ENCODE measurements around the gene SUCNR1. TPM values are rescaled to one million over a fixed set of nuclear protein-coding genes. Genes with fewer than 3 reads are reported as not detected.

The SUCNR1 gene
- total RNA-seq, 1 experiment from 2014 or later, result 0.07 TPM

DNA sequence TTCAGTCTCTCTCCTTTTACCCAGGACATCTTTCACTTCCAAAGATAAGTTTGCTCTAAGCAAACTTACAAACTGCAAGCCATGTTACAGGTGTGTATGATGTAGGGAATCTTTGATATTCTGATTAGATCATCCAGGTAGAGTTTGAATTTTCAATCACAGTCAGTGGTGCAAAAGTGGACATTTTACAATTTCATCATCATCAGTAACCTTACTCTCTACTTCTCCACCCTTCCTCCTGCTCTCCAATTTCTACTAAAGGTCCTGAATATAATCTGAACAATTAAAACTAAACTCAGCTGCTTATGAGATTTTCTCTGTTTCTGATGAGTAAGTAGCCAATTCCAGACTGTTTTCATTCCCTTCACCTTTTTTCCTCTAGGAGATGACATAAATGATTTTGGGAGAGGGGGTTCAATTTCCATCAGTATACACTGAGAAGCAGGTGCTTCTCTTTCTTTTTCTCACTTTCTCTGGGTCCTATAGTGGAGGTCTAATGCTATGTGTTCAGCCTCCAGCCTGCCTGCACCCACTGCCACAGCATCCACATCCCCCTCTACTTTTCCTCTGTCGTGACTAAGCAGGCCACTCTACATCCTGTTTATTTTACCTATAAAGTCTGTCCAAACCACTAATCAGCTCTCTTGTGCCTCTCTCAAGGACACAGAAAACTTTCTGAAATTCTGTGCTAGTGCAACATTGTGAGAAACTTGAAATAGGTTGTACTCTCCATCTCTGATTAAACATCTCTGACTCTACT is 27.6 kb downstream of the SUCNR1 start:
- H3K27ac Mint-ChIP-seq (ENCODE audit: unreplicated experiment), result no peak overlapping the region
- intact Hi-C loops (cut with micrococcal nuclease; ENCODE audit: unreplicated experiment), result no loop called here
- TF ChIP-seq, protein P1, sequence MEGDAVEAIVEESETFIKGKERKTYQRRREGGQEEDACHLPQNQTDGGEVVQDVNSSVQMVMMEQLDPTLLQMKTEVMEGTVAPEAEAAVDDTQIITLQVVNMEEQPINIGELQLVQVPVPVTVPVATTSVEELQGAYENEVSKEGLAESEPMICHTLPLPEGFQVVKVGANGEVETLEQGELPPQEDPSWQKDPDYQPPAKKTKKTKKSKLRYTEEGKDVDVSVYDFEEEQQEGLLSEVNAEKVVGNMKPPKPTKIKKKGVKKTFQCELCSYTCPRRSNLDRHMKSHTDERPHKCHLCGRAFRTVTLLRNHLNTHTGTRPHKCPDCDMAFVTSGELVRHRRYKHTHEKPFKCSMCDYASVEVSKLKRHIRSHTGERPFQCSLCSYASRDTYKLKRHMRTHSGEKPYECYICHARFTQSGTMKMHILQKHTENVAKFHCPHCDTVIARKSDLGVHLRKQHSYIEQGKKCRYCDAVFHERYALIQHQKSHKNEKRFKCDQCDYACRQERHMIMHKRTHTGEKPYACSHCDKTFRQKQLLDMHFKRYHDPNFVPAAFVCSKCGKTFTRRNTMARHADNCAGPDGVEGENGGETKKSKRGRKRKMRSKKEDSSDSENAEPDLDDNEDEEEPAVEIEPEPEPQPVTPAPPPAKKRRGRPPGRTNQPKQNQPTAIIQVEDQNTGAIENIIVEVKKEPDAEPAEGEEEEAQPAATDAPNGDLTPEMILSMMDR (IDR thresholded peaks at IDR 0.05; ENCODE audit: unreplicated experiment), result no peak

DNA sequence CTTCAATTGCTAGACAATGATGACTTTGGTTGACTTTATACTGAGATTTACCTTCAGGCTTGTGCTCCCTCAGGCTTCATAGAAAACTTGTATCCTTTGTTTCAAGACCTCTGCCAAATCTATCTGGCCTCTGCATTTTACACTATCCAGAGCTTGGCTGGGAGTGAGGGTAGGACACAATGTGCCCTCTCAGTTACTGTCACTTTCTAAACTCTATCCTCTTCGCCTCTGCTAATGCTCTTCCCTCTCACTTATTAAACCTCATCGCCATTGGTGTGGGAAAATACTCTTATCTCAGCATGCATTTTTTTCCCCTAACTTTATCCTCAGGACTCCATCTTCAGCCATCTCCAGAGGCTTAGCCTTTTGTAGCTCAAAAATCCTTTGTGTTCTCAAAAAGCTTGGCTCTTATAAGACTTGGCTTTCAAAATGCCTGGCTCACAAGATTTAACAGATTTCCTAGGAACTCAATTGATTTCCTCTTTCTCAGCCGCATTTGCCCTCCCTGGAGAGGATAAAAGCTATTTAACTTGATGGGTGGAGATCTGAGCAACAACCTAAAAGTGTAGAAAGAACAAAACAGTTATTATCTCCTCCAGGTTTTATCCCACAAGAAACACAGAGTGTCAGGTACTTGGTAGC is 28.3 kb downstream of the SUCNR1 start:
- TF ChIP-seq, protein P1 (IDR thresholded peaks at IDR 0.05; ENCODE audit: unreplicated experiment), result no peak
- no peak overlapping the region for H3K4me3 Mint-ChIP-seq (ENCODE audit: low read depth, unreplicated experiment)
- intact Hi-C loops (cut with micrococcal nuclease; ENCODE audit: unreplicated experiment), result no loop called here
- H3K27ac Mint-ChIP-seq (ENCODE audit: unreplicated experiment), result no peak overlapping the region
- no TSS peak for BruUV-seq (replicated peaks)
- H3K27me3 Mint-ChIP-seq (ENCODE audit: unreplicated experiment), result no peaks in the 10 kb centered on the region
- CTCF ChIA-PET, result interaction anchor here (0.5 kb wide), 1 partner anchor 574 kb away, joined by 3 read pairs; no protein-coding TSS in a partner anchor
- H3K4me1 Mint-ChIP-seq (ENCODE audit: low read depth, unreplicated experiment), result peaks cover 13% of the 10 kb centered on the region
- no peak for DNase-seq
- H3K9me3 Mint-ChIP-seq (ENCODE audit: low read depth, unreplicated experiment), result no peaks in the 10 kb centered on the region
- no peaks in the 10 kb centered on the region for H3K36me3 Mint-ChIP-seq (ENCODE audit: insufficient read depth, unreplicated experiment)

More for the DNA sequence above, 27.6 kb downstream of the SUCNR1 start:
- BruUV-seq (replicated peaks), result no TSS peak
- Mint-ChIP-seq H3K27me3 (ENCODE audit: unreplicated experiment) (no peaks in the 10 kb centered on the region), H3K9me3 (ENCODE audit: low read depth, unreplicated experiment) (no peaks in the 10 kb centered on the region), H3K36me3 (ENCODE audit: insufficient read depth, unreplicated experiment) (no peaks in the 10 kb centered on the region), H3K4me3 (ENCODE audit: low read depth, unreplicated experiment) (no peak overlapping the region), H3K4me1 (ENCODE audit: low read depth, unreplicated experiment) (peaks cover 19% of the 10 kb centered on the region)
- CTCF ChIA-PET, result no interaction called here
- no peak for DNase-seq

DNA sequence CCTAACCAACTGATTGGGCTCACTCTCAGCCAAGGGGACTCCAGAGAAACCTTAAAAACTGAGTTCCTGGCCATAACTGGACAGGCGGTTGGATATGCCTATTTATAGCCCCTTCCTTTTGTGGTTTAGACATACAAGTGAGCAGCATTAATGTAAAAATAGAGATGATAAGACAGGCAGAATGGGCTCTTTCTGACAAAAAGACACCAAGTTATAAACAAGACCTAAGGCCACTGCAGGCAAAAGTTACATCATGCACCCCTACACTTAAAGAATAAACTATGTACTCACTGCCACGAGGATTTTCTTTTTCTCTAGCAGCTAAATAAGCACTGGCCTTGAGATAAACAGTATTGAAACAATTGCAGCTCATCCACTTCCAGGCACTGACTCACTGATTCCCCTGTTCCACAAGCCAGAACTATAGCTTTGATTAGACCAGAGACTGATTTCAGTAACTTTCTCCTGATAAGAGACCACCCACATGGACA is 30.1 kb downstream of the SUCNR1 start:
- Mint-ChIP-seq H3K27me3 (ENCODE audit: unreplicated experiment) (no peaks in the 10 kb centered on the region), H3K4me3 (ENCODE audit: low read depth, unreplicated experiment) (no peak overlapping the region), H3K4me1 (ENCODE audit: low read depth, unreplicated experiment) (peaks cover 10% of the 10 kb centered on the region), H3K9me3 (ENCODE audit: low read depth, unreplicated experiment) (no peaks in the 10 kb centered on the region), H3K36me3 (ENCODE audit: insufficient read depth, unreplicated experiment) (no peaks in the 10 kb centered on the region), H3K27ac (ENCODE audit: unreplicated experiment) (no peak overlapping the region)
- intact Hi-C loops (cut with micrococcal nuclease; ENCODE audit: unreplicated experiment), result no loop called here
- CTCF ChIA-PET, result no interaction called here
- no TSS peak for BruUV-seq (replicated peaks)
- DNase-seq, result no peak
- TF ChIP-seq, protein P1 (IDR thresholded peaks at IDR 0.05; ENCODE audit: unreplicated experiment), result no peak

DNA sequence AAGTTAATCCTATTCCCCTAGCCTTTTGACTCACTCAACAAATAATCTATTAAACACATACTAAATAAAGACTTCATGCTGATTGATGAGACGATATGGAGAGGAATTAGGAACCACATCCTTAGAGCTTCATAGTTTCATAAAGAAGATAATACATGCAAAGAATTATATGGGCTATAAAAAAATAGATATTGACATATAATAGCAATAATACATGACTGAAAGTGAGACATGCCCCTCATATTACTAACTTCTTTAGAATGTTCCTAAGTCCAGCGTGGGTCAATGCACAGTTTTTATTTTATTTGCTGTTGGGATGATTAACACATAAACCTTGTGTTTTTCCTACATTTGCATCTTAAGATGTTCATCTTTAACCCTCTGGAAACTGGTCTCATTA is 32.2 kb downstream of the SUCNR1 start:
- no peaks in the 10 kb centered on the region for H3K36me3 Mint-ChIP-seq (ENCODE audit: insufficient read depth, unreplicated experiment)
- H3K27ac Mint-ChIP-seq (ENCODE audit: unreplicated experiment), result no peak overlapping the region
- DNase-seq, result no peak
- H3K27me3 Mint-ChIP-seq (ENCODE audit: unreplicated experiment), result no peaks in the 10 kb centered on the region
- no TSS peak for BruUV-seq (replicated peaks)
- CTCF ChIA-PET, result no interaction called here
- intact Hi-C loops (cut with micrococcal nuclease; ENCODE audit: unreplicated experiment), result no loop called here
- H3K9me3 Mint-ChIP-seq (ENCODE audit: low read depth, unreplicated experiment), result no peaks in the 10 kb centered on the region
- TF ChIP-seq, protein P1 (IDR thresholded peaks at IDR 0.05; ENCODE audit: unreplicated experiment), result no peak
- H3K4me3 Mint-ChIP-seq (ENCODE audit: low read depth, unreplicated experiment), result no peak overlapping the region
- peaks cover 10% of the 10 kb centered on the region for H3K4me1 Mint-ChIP-seq (ENCODE audit: low read depth, unreplicated experiment)

Measured in Calu3 (cell line).